Forelimb muscle (tissue), 1 donor: ENCODE data around the gene NOXA1. TPM values are rescaled to one million over a fixed set of nuclear protein-coding genes. Genes with fewer than 3 reads are reported as not detected.

Experiments used
- DNase-seq: peaks from one replicate; pipeline ENCODE4 v3.0.0-alpha.2; 2013; ENCODE audit warnings: low read depth
- polyA plus RNA-seq: library from polyadenylated mRNA; unstranded; fragments of 120-200 nt; gene quantifications from one replicate; pipeline ENCODE4 v1.2.1, GENCODE V29; 2013; ENCODE audit not compliant: insufficient read length

NOXA1 gene
- polyA plus RNA-seq, 1 donor: 2.2 TPM

DNA sequence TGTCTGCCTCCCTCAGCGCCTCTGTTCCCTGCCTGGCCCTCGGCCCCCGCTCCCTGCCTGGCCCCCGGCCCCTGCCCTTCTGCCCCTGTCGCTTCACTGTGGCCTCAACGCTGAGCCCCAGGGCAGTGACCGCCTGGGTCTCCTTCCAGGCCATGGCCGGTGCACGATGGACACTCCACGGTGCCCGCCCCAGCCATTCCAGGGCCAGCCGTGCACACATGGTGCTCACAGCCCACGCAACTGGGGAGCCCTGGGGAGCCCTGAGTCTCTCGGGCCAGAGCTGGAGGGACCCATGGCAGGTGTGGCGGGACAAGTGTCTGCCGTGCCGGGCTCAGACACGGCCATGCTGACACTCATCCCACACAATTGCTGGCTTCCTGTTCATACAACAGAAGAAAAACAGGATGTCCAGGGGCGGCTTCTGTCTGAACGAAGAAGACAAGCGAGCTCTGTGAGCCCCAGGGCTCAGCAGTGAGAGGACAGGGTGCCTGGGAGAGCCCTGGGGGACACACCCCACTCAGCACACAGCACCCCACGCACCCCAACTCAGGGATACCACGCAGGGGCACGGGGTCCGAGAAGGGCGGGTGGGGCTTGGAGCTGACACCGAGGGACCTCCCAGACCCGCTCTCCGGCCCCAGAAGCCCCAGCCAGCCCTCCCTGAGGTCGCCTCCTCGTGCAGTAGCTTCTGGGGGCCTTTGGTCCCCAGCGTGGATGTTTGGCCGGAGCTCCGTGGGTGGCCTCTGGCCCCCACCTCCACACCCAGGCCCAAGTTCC lies 35.9 kb upstream of the NOXA1 start:
- no peak for DNase-seq

DNA sequence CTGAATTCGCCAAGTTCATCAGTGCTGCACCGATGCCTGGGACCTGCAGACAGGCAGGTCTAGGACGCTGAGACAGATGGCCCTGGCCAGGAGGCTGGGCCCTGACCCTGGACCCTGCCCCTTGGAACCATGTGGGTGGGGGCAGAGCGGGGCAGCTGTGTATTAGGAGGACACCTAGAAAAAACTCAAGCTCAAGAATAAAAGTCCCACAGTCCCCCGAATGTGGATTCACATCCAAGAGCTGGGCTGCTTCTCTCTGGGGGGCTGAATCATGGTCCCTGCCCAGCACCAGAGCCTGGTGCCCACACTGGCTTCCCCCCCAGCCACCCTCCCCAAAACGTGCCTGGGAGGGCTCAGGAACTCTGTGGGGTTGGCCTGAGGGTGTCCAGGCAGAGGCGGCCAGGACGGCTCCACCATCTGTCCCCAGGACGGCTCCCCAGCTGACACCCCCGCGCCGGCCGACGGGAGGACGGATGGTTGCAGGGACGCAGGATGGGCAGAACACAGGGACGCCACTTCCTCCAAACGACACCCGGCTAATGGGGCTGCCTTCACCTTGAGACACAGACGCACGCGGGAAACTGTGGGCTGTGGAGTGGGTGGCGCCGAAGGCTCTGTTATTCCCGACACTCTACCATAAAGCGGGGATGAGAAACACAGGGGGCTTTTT lies 35.2 kb upstream of the NOXA1 start:
- DNase-seq: no peak

DNA sequence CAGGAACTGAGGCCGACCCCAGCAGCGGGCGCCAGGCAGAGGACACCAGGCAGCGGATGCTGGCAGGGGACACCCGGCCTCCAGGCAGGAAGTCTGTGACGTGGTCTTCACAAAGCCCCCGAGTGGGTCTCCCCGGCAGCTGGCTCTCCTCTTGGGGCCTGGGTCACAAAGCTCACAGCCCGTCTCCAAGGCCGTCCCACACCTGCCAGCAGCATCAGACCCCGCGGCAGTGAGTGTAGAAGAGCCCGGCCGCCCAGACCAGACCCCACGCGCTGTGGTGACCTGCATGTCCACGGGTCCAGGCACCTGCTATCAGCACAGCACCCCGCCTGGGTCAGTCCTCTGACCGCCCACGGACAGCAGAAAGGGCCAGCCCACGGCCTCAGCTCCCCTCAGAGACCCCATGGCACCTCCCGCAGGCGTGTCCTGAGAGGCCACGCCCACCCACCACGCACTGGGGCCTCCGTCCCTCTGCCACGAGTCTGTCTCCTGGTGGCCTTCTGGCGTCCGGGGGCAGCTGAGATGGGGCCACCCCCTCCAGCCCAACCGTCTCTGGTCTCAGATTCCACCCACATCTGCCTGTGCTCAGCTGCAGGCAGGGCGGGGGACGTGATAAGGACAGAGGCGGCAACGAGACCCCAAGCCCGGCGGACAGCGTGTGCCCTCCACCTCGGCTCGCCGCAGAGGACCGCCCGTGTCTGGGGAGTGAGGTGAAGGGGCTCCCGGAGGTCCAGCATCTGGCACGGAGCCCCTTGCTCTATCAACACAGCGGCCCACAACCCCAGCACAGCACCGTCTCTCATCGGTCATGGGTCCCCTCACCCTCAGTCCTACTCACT lies 34.4 kb upstream of the NOXA1 start:
- DNase-seq: no peak

DNA sequence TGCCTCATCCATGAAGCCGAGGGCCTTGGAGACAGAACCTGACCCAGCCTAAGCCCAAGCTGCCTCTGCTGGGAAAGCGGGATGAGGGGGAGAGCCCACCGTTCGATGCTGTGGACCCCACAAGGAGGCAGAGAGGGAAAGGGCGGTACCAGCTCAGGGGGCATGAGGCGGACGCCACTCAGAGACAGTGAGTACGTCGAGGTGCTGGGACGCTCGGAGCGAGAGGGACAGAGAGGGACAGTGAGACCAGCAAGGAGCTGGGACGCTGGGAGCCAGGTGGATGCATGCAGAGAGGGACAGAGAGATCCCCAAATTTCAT lies 33.8 kb upstream of the NOXA1 start:
- no peak for DNase-seq

DNA sequence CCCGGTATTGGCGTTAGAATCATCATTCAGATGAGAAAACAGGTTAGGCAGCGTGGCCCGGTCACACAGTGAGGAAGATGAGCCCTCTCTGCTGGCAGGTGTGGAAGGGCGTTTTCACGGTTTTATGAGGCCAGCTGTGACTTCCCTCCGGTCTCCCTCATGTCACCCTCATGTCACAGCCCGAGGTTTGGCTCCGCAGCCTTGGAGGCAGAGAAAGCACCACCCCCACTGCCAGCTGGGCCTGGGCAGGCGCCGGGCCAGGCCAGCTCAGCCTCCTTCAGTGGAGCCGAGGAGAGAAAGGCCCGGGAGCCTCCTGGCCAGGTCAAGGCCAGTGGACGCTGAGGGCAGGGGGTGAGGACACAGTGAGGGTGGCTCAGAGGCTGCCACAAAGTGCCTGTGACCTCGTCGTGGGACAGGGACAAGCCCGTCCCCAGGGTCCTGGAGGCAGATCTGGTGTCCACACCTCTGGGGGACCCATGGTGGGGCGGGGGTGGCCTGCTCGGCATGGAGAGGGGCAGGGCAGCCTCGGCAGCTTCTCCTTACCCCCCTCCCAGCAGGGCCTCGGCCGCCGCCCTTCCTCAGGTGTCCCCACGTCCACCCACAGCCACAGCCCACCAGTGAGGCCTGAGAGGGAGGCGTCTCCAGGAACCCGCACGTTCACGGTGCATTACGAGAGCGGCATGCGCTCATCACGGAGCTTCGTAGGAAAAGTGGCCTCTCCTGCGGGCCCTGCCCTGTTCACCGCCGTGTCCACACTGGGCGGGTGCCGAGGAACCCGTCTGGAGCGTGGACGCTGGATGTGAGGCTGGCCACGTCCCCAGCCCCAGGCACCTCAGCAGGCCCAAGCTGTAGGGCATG lies 32.4 kb upstream of the NOXA1 start:
- DNase-seq: no peak

DNA sequence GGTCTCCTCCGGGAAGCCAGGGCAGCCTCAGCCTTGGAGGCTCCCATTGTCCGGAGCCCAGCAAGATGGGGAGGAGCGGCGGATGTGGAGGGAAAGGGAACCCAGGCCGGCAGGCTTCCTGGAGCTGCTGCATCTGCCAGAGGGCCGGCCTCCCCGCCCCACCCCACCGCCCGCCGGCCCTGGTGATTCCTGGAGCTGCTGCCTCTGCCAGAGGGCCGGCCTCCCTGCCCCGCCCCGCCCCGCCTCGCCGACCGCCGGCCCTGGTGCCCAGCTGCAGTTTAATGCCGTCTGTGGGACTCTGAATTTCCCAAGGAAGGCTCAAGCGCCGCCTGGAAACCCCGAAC lies 31.8 kb upstream of the NOXA1 start:
- no peak for DNase-seq

DNA sequence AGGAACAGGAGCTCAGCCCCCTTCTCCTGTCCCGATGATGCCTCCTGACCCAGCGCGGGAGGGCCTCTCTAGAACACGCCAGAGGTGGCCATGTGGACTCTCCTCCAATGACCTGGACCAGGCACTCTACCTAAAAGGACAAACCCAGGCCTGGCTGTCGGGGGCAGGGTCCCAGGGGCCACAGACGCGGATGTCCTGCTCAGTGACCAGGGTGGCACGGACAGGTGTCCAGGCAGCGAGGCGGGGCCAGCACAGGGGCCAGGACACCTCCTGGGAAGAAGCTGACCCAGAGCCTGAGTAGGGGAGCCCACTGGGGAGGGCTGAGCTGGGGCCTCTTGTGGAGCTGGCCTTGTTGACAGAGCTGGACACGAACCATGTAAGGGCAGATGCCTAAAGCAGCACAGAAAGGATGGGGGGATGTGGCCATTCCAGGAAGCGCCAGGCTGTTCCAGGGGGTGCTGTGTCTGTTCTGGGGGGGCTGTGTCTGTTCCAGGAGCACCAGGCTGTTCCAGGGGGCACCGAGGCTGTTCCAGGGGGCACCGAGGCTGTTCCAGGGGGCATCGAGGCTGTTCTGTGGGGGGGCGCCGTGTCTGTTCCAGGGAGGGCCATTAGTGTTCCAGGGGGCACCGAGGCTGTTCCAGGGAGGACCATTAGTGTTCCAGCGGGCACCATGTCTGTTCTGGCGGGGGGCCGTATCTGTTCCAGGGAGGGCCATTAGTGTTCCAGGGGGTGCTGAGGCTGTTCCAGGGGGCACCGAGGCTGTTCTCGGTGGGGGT lies 30.8 kb upstream of the NOXA1 start:
- DNase-seq: no peak

DNA sequence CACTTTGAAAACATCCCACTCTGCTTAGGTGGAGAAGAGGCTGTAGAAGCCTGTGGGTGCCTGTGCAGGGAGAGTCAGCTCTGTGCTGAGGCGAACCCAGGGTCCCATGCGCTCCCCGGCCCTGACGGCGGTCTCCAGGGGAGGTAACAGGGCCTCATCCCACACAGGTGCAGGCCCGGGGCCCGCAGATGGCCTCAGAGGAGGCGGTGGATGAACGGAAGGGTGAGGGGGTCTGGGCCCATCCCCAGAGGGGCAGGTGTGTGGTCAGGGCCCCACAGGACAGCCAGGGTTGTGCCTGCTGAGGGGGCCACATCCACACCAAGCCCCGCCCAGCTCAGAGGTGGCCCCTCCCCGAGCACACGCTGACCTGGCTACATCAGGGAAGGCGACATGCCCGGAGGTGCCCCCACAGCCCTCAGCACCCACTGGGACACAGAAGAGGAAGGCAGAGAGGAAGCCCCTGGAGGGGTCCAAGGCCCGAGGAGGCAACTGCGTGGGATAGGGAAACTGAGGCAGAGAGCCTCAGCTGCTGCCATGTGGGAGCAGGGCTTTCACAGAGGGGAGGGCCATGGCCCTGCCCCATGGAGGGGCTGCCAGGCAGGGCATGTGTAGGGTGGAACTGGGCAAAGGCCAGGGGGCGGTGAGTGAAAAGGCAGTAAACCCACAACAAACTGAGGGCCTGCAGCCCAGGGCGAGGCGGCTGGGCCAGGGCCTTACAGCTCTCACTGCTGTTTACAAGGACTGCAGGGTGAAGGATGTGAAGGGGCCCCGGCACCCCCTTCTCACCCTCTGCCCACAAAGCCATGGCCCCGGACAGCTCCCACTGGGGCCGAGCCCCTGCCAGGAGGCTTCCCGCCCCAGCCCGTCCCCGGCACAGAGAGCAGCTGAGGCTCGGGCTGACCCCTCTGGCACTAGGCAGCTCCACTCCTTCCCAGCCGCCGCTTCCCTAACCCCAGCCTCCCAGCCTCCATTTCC lies 29.7 kb upstream of the NOXA1 start:
- no peak for DNase-seq

DNA sequence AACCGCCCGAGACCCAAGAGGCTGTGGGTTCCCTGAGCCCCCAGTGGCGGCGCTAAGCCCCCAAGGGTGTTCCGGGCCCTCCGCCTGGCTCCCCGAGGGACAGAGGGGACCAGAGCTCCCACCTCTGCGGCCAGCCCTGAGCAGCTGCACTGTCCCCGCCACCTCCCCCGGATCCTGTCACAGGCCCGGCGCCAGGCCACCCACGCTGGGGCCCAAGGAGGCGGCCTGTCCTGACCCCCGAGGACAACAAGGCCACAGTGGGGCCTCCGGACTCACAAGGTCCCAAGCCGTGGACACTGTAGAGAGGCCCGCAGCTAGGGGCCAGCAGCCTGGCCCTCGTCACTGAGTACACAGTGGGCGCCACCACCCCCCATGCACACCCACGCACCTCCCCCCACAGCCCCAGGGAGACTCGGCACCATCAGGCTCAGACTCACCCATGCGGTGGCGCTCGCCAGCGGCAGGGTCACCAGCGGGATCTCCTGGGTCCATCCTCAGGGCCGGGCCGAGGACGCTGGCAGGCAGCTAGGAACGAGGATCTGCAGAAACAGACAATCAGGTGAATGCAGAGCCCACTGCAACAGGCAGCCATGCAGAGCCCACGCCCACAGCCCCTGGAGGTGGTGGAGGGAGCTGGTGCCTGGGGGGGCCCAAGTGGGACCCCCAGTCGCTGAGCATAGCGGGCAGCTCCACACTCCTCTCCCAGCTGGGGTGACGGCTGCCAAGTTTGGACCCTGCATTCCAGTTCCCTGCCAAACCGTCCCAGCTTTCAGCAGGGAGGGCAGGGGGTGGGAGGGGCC lies 28.1 kb upstream of the NOXA1 start:
- DNase-seq: no peak

DNA sequence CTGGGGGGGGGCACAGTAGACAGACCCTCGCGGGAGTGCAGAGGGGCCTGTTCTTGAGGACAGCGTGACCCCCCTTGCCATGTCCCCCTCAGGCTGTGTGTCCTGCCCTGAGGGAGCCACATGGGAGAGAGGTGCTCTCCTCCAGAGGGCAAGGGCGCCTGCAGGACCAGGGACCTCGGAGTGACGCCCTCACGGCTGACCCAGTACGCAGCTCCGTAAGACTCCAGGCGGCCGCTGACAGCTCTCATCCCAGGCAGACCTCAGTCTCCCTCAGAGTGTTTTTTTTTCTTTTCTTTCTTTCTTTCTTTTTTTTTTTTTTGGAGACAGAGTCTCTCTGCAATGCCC lies 27.6 kb upstream of the NOXA1 start:
- no peak for DNase-seq

DNA sequence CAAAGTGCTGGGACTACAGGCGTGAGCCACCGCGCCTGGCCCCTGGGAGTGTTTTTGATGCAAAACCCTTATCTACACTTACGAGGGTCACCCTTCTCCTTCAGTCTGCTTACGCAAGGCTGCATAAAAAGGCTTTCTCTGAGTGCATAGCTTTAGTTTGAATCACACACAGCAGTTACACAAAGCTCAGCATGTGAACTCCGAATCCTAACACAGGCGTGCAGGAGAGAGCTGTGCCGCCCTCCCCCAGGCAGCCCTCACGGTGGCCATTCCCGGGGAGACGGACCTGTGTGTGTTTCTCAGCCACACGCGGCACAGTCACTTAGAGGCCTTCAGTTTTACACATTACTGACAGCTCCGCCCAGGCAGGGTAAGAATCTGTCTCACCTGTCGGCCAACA lies 27.0 kb upstream of the NOXA1 start:
- no peak for DNase-seq

DNA sequence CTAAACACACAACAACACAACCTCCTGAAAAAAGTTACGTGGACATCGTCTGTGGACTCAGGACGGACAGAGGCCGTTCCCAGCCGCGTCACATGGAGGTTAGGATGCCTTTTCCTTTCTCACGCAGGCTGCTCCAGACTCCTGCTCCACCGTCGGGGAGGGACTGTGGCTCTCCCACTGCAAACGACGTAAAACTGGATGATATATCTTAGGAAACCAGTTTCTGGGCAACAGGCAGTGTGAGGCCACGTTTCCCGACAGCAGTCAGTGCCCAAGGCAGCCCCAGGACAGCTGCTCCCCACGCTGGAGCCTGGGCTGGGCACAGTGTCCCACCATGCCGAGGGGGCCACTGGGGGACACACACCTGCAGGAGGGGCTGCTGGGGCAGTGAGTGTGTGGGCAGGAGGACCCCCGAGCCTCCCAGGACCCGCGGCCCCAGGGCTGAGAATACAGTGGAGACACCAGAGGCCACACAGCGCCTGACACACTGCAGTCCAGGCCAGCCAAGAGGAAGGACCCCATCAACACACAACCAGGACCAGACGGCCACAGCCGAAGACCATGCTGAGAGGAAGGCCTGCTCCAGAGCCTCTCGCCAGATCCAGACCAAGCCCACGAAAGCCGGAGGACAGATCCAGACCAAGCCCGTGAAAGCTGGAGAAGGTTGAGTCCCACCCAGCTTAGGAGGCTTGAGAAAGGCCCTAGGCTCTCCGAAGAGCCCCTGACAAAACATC lies 26.4 kb upstream of the NOXA1 start:
- no peak for DNase-seq

DNA sequence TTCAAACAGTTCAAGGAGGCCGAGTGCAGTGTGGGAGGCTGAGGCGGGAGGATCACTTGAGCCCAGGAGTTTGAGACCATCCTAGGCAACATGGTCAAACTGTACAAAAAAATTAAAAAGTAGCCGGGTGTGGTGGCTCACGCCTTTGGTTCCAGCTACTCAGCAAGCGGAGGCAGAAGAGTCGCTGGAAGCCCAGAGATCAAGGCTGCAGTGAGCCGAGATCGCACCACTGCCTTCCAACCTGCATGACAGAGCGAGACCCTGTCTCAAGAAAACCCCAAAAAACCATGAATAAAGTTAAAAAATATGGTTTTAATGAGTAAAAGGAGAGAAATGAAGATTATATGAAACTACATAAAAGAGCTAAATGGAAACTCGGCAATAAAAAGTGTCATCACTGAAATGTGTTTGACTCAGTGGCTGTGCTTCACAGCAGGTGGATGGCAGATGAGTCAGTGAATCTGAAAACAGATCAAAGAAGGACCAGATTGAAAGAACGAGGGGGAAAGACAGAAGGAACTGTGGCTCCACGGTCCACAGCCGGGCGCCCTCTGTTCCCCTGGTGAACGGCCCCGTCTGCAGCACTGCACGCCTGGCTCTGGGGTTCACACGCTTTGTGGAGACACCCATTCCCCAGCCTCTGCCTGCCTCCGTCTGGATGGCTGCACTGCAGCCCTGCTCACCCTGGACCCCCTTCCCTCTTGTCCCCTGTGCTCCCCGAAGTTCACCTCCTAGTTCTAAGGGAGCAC lies 25.3 kb upstream of the NOXA1 start:
- DNase-seq: no peak

DNA sequence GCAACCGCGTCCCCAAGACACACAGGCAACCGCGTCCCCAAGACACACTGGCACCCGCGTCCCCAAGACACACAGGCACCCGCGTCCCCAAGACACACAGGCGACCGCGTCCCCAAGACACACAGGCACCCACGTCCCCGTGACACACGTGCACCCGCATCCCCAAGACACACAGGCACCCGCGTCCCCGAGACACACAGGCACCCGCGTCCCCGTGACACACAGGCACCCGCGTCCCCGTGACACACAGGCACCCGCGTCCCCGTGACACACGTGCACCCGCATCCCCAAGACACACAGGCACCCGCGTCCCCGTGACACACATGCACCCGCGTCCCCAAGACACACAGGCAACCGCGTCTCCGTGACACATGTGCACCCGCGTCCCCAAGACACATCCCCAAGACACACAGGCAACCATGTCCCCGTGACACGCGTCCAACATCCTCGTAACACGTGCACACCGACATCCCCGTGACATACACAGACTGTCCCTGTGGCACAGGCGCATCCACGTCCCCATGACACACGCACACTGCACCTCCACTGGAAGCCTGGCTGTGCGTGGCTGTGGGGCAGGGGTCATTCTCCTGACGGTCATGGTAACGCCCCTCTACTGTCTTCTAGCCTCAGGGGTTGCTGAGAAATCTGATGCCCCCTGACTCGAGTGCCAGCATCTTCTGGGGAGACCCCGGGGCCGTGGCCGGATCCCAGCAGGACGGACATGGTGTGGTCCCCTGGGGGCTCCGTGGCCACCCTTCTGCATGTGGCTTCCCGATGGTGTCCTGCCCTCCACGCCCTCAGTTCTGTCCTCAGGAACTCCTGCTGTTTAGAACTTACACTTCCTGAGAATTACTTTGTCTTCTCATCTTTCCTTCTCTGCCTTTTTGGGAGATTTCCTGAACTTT lies 24.4 kb upstream of the NOXA1 start:
- DNase-seq: no peak

DNA sequence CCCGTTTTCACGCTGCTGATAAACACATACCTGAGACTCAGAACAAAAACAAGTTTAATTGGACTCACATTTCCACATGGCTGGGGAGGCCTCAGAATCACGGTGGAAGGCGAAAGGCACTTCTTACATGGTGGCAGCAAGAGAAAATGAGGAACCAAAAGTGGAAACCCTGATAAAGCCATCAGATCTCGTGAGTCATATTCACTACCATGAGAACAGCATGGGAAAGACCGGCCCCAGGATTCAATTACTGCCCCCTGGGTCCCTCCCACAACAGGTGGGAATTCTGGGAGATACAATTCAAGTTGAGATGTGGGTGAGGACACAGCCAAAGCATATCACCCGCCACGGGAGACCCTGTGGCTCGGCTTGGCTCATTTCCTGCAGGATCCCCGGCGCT lies 20.4 kb upstream of the NOXA1 start:
- no peak for DNase-seq

DNA sequence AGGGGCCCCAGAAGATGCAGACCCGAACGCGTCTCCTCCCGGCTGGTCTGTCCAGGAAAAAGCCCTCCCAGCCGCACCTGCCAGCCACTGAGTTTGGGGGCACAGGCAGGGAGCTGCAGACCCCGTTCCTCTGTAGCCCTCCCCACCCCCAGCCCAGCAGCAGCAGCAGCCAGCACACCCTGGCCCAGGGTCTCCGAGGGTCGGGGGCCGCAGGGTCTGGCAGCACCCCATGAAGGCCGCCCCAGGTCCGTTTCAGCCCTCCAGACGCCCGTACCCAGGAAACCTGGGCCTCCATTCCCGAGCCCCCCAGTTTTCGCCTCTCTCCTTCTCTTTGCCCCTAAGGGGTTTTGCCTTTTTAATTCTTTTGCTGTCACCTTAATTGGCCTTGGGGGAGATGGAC lies 19.9 kb upstream of the NOXA1 start:
- no peak for DNase-seq
